OCI-LY7 (cell line): Measurements from ENCODE around the gene FPR1. TPM values are rescaled to one million over a fixed set of nuclear protein-coding genes. Genes with fewer than 3 reads are reported as not detected.
"Not testable (repeated sequence)": the region's sequence is repeated elsewhere in the genome, so short reads cannot be mapped to it uniquely, and the experiment has no call there.

ENCODE experiments used
- BruUV-seq: library from RNA; stranded (reverse); fragments of 400-500 nt; replicated peaks from 2 replicates; lab custom pipeline; 2021; lab: Mats Ljungman, UMichigan
- CTCF ChIA-PET: fragments of 300-600 bp; sonication (Branson Sonifier 250); formaldehyde crosslinking; loops from one replicate; lab custom pipeline; 2022; ENCODE audit warnings: antibody characterized with exemption; ENCODE audit not compliant: unreplicated experiment; lab: Charles Lee
- POLR2A ChIA-PET: fragments of 300-600 bp; sonication (Branson Sonifier 250); formaldehyde crosslinking; loops from one replicate; lab custom pipeline; 2022; ENCODE audit warnings: antibody characterized with exemption; lab: Charles Lee
- DNase-seq: peaks from one replicate; pipeline ENCODE4 v3.0.0-alpha.2; 2015; ENCODE audit warnings: low spot score
- H2AFZ ChIP-seq: fragments of 200-600 bp; sonication (generic), shearing (Covaris generic); 2 replicates; pipeline ENCODE4 v1.6.1; 2014; ENCODE audit warnings: mild to moderate bottlenecking, antibody characterized with exemption, low read length, moderate library complexity
- H3K27ac ChIP-seq: fragments of 200-600 bp; sonication (generic); 2 replicates; pipeline ENCODE4 v1.5.1; 2014; ENCODE audit warnings: mixed run types, low read depth, mild to moderate bottlenecking, moderate library complexity, low read length, inconsistent platforms; ENCODE audit not compliant: poor library complexity, severe bottlenecking
- H3K36me3 ChIP-seq: fragments of 200-600 bp; sonication (generic); 2 replicates; pipeline ENCODE4 v1.6.1; 2014; ENCODE audit warnings: mild to moderate bottlenecking, antibody characterized with exemption, low read length, moderate library complexity, mixed read lengths; ENCODE audit not compliant: insufficient read depth
- H3K4me1 ChIP-seq: fragments of 200-600 bp; sonication (generic); 2 replicates; pipeline ENCODE4 v1.5.1; 2014; ENCODE audit warnings: mild to moderate bottlenecking, low read length; ENCODE audit not compliant: insufficient read depth, poor library complexity, severe bottlenecking
- H3K4me2 ChIP-seq: fragments of 200-600 bp; sonication (generic); 2 replicates; pipeline ENCODE4 v1.6.1; 2014; ENCODE audit warnings: mild to moderate bottlenecking, low read length
- H3K4me3 ChIP-seq: fragments of 200-600 bp; sonication (generic); 2 replicates; pipeline ENCODE4 v1.5.1; 2014; ENCODE audit warnings: mild to moderate bottlenecking, low read depth, low read length; ENCODE audit not compliant: poor library complexity, severe bottlenecking
- H3K79me2 ChIP-seq: fragments of 200-600 bp; sonication (generic); 2 replicates; pipeline ENCODE4 v1.6.1; 2016; ENCODE audit warnings: low read depth, mild to moderate bottlenecking, low read length, moderate library complexity, mixed read lengths; ENCODE audit not compliant: insufficient read depth
- H3K9me2 ChIP-seq: fragments of 200-600 bp; sonication (generic); 2 replicates; pipeline ENCODE4 v1.6.1; 2016; ENCODE audit warnings: mild to moderate bottlenecking, low read length, mixed read lengths; ENCODE audit not compliant: insufficient read depth
- H3K9me3 ChIP-seq: fragments of 200-600 bp; sonication (generic); 2 replicates; pipeline ENCODE4 v1.6.1; 2014; ENCODE audit warnings: mild to moderate bottlenecking, mixed run types, low read length, mixed read lengths
- H4K20me1 ChIP-seq: fragments of 200-600 bp; sonication (generic); 2 replicates; pipeline ENCODE4 v1.6.1; 2014; ENCODE audit warnings: mild to moderate bottlenecking, antibody characterized with exemption, low read length, moderate library complexity, mixed read lengths; ENCODE audit not compliant: insufficient read depth
- CTCF ChIP-seq: fragments of 200-600 bp; sonication (generic); conservative IDR thresholded peaks from 2 replicates; pipeline ENCODE4 v1.5.1; 2014; ENCODE audit warnings: mild to moderate bottlenecking, antibody characterized with exemption, low read length, moderate library complexity, mixed read lengths
- EZH2phosphoT487 ChIP-seq: fragments of 200-600 bp; sonication (generic); IDR thresholded peaks from 2 replicates; pipeline ENCODE4 v1.6.1; 2018; ENCODE audit warnings: low read depth, borderline replicate concordance, mild to moderate bottlenecking, mixed run types, antibody characterized with exemption, low read length, moderate library complexity, mixed read lengths
- intact Hi-C: fragments of 100-400 bp; cut with micrococcal nuclease; formaldehyde crosslinking; loops from one replicate; pipeline ENCODE4 v1.10.0; 2022; ENCODE audit not compliant: unreplicated experiment
- total RNA-seq, 2 experiments: library from RNA; depleted of rRNA in 1 of 2; stranded (reverse); fragments of >200 nt in 1 of 2; shearing (Covaris generic) in 1 of 2; gene quantifications; 2 replicates each; pipeline ENCODE4 v1.2.3, GENCODE V29; 2014 to 2022

Gene FPR1
- total RNA-seq, 2 experiments from 2014 or later = not detected

GRCh38 chr19:51742789-51743188, 8.9 kb downstream of the FPR1 start:
- ChIA-PET POLR2A (no interaction called here), CTCF (no interaction called here)
- intact Hi-C loops = no loop called here
- no peaks in the 10 kb centered on the region for H3K36me3 ChIP-seq
- no peak overlapping the region for H3K27ac ChIP-seq
- no peaks in the 10 kb centered on the region for H3K4me1 ChIP-seq
- BruUV-seq = no TSS peak
- H4K20me1 ChIP-seq = no peaks in the 10 kb centered on the region
- H3K79me2 ChIP-seq = no peaks in the 10 kb centered on the region
- H3K9me2 ChIP-seq = no peaks in the 10 kb centered on the region
- no peak overlapping the region for H3K4me2 ChIP-seq
- H3K9me3 ChIP-seq = no peaks in the 10 kb centered on the region
- TF ChIP-seq CTCF (no peak), EZH2phosphoT487 (no peak)
- DNase-seq = no peak
- no peak overlapping the region for H3K4me3 ChIP-seq
- no peak overlapping the region for H2AFZ ChIP-seq

GRCh38 chr19:51740356-51740755, 11.3 kb downstream of the FPR1 start:
- Histone ChIP-seq H4K20me1 (no peaks in the 10 kb centered on the region), H3K9me3 (no peaks in the 10 kb centered on the region), H3K4me3 (no peak overlapping the region), H2AFZ (no peak overlapping the region), H3K4me1 (no peaks in the 10 kb centered on the region), H3K9me2 (no peaks in the 10 kb centered on the region), H3K27ac (no peak overlapping the region), H3K79me2 (no peaks in the 10 kb centered on the region), H3K36me3 (no peaks in the 10 kb centered on the region), H3K4me2 (no peak overlapping the region)
- intact Hi-C loops = no loop called here
- POLR2A ChIA-PET = no interaction called here
- CTCF ChIA-PET = no interaction called here
- no peak for DNase-seq
- TF ChIP-seq EZH2phosphoT487 (no peak), CTCF (no peak)
- BruUV-seq = no TSS peak

- Histone ChIP-seq H3K27ac (no peak overlapping the region), H3K4me2 (no peak overlapping the region), H3K9me3 (no peaks in the 10 kb centered on the region), H3K79me2 (no peaks in the 10 kb centered on the region), H2AFZ (no peak overlapping the region), H3K36me3 (no peaks in the 10 kb centered on the region), H3K9me2 (no peaks in the 10 kb centered on the region), H3K4me3 (no peak overlapping the region), H3K4me1 (no peaks in the 10 kb centered on the region), H4K20me1 (no peaks in the 10 kb centered on the region)
- BruUV-seq = no TSS peak
- TF ChIP-seq EZH2phosphoT487 = no peak
- no peak for TF ChIP-seq CTCF
- ChIA-PET POLR2A (no interaction called here), CTCF (no interaction called here)
- intact Hi-C loops = no loop called here
- DNase-seq = no peak
Measured at GRCh38 chr19:51739466-51740213, 12.0 kb downstream of the FPR1 start.

GRCh38 chr19:51738523-51738922, 13.2 kb downstream of the FPR1 start:
- CTCF ChIA-PET, H3K36me3 ChIP-seq, H3K9me3 ChIP-seq, H3K79me2 ChIP-seq, H3K4me2 ChIP-seq, DNase-seq, H3K4me3 ChIP-seq, BruUV-seq, H3K9me2 ChIP-seq, H3K27ac ChIP-seq, H4K20me1 ChIP-seq, intact Hi-C loops, H3K4me1 ChIP-seq, H2AFZ ChIP-seq: not testable (repeated sequence)
- POLR2A ChIA-PET = interaction anchor here (0.7 kb wide), 1 partner anchor 13 kb away, joined by 3 read pairs; no protein-coding TSS in a partner anchor
